Hepatocyte (in vitro differentiated cells): ENCODE results near the gene DHX9.

Experiments
- EZH2 ChIP-seq: fragments of 200-600 bp; sonication (generic); IDR thresholded peaks from 2 replicates; pipeline ENCODE4 v1.6.1; 2016; ENCODE audit warnings: antibody characterized with exemption, mild to moderate bottlenecking, borderline replicate concordance
- EZH2phosphoT487 ChIP-seq: fragments of 200-600 bp; sonication (generic); IDR thresholded peaks from one replicate; pipeline ENCODE4 v1.6.1; 2018; ENCODE audit warnings: antibody characterized with exemption, mild to moderate bottlenecking, low read depth, moderate library complexity; ENCODE audit not compliant: unreplicated experiment, severe bottlenecking
- TF ChIP-seq, protein P1 (sequence below): fragments of 200-600 bp; sonication (generic); IDR thresholded peaks from 2 replicates; pipeline ENCODE4 v1.5.1; 2016; ENCODE audit warnings: antibody characterized with exemption, mild to moderate bottlenecking; ENCODE audit not compliant: poor library complexity

DNA sequence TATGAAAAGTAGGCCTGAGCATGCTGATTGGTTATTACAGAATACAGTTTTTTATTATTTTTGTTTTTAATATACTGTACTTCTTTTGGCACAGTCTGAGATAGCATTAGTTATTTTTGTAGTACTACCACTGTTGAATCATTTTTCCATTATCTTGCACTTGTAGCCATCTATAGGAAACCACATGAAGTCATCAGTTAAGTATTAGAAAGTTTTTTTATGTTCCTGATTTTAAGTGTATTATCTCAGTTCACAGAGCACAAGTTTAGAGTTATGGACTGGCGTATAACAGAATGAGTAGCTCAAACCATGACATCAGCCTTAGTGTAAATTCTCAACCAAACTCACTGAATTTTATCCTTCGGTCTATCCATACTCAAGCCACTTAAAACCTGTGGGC is 22.8 kb downstream of the DHX9 start:
- TF ChIP-seq, protein P1, sequence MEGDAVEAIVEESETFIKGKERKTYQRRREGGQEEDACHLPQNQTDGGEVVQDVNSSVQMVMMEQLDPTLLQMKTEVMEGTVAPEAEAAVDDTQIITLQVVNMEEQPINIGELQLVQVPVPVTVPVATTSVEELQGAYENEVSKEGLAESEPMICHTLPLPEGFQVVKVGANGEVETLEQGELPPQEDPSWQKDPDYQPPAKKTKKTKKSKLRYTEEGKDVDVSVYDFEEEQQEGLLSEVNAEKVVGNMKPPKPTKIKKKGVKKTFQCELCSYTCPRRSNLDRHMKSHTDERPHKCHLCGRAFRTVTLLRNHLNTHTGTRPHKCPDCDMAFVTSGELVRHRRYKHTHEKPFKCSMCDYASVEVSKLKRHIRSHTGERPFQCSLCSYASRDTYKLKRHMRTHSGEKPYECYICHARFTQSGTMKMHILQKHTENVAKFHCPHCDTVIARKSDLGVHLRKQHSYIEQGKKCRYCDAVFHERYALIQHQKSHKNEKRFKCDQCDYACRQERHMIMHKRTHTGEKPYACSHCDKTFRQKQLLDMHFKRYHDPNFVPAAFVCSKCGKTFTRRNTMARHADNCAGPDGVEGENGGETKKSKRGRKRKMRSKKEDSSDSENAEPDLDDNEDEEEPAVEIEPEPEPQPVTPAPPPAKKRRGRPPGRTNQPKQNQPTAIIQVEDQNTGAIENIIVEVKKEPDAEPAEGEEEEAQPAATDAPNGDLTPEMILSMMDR: no peak
- TF ChIP-seq EZH2phosphoT487 (no peak), EZH2 (no peak)
